Suprapubic skin (tissue), 4 donors: ENCODE data around the gene AGPAT1.

Experiments
- EP300 ChIP-seq: sonication (generic); formaldehyde crosslinking; IDR thresholded peaks from one replicate; pipeline ENCODE4 v1.6.1; 2017; ENCODE audit warnings: antibody characterized with exemption
- POLR2A ChIP-seq, 2 donors: fragments of 450-650 bp; IDR thresholded peaks; one replicate each; pipeline ENCODE4 v1.6.1; 2017; ENCODE audit warnings: antibody characterized with exemption in 2 of 2, mild to moderate bottlenecking in 2 of 2, moderate library complexity in 2 of 2
- POLR2AphosphoS5 ChIP-seq, 3 donors: sonication (generic); formaldehyde crosslinking; IDR thresholded peaks; one replicate each; pipeline ENCODE4 v1.6.1; 2017; ENCODE audit warnings: antibody characterized with exemption in 3 of 3
- TF ChIP-seq, protein P1 (sequence below), 2 donors: fragments of 200-600 bp in 1 of 2; fragments of 450-650 bp in 1 of 2; sonication (generic) in 1 of 2; IDR thresholded peaks; one replicate each; pipeline ENCODE4 v1.5.1; 2016 to 2019; ENCODE audit warnings: antibody characterized with exemption in 2 of 2, mild to moderate bottlenecking in 1 of 2, moderate library complexity in 1 of 2

DNA sequence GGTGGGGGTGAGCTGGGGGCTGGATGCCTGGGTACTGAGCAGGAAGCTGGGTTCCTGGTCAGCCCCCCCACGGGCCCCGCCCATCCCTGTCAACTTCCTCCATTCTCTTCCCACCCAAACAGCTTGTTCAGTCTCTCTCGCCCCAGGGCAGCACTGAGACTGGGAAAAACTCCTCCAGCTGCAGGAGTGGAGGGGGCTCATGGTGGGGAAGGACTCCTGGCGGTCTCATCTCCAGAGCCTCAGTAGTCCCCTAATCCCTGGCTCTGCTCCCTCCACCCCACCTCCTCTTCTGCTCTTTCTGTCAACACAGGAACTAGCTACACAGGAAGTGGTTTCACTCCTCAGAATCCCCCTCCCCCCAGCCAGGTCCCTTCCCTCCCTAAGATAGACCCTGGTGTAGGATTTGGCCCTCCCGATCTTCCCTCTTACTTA is 16.7 kb upstream of the AGPAT1 start, which contains the start of gene GPSM3:
- TF ChIP-seq, protein P1, sequence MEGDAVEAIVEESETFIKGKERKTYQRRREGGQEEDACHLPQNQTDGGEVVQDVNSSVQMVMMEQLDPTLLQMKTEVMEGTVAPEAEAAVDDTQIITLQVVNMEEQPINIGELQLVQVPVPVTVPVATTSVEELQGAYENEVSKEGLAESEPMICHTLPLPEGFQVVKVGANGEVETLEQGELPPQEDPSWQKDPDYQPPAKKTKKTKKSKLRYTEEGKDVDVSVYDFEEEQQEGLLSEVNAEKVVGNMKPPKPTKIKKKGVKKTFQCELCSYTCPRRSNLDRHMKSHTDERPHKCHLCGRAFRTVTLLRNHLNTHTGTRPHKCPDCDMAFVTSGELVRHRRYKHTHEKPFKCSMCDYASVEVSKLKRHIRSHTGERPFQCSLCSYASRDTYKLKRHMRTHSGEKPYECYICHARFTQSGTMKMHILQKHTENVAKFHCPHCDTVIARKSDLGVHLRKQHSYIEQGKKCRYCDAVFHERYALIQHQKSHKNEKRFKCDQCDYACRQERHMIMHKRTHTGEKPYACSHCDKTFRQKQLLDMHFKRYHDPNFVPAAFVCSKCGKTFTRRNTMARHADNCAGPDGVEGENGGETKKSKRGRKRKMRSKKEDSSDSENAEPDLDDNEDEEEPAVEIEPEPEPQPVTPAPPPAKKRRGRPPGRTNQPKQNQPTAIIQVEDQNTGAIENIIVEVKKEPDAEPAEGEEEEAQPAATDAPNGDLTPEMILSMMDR (IDR thresholded peaks at IDR 0.05), result no peak
- TF ChIP-seq POLR2A (IDR thresholded peaks at IDR 0.05), result no peak
- no peak for TF ChIP-seq POLR2AphosphoS5 (IDR thresholded peaks at IDR 0.05)
- no peak for TF ChIP-seq EP300
